Medulla oblongata (tissue), 1 donor: ENCODE data around the gene TTC7B.

ENCODE experiments used
- DNase-seq: peaks from one replicate; pipeline ENCODE4 v3.0.0-alpha.2; 2015; ENCODE audit errors: extremely low spot score

The TTC7B gene

DNA sequence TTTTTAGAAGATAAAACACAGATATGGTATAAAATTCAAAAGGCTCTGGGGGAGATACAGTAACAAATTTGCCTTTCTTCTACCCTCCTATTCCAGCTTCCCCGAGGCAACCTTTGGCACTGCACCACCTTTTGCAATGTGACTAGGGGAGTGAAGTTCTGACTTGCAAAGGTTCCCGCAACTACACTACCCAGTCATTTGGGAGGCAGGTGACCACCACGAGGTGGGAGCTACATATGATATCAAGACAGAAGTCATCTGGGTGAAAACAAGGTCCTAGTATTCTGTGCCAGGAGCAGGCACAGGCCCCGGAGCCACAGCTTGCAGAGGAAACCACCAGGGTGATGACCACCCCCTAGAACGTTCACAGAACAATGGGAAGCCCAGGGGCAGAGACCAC, 141.5 kb downstream of the TTC7B start:
- no peak for DNase-seq

DNA sequence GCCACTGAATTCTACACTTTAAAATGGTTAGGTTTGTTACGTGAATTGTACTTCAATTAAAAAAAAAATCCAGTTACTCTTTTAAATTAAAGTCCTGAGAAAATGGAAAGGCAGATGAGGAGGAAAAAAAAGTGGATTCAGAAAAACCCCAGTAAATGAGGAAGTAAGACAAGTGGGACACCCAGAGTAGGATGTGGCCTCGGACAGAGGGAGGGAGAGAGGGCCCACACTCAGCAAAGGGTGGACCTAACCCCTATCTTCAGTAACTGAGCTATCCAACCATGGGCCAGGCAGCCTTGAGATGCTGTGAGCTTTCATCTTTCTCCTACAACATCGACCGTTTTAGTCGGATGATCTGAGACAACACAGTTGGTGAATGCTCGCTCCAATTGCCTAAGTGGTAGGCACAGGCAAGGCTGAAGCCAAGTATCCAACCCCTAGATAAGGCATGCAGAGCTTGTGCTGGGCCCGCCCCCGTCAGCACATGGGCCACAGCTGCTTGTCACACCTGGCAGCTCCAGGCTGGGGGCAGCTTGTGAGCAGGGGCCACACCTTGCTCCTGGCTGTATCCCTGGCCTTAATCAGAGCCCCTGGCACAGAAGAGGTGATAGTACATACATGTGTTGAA, 142.1 kb downstream of the TTC7B start:
- DNase-seq, result peak; percentile 59

DNA sequence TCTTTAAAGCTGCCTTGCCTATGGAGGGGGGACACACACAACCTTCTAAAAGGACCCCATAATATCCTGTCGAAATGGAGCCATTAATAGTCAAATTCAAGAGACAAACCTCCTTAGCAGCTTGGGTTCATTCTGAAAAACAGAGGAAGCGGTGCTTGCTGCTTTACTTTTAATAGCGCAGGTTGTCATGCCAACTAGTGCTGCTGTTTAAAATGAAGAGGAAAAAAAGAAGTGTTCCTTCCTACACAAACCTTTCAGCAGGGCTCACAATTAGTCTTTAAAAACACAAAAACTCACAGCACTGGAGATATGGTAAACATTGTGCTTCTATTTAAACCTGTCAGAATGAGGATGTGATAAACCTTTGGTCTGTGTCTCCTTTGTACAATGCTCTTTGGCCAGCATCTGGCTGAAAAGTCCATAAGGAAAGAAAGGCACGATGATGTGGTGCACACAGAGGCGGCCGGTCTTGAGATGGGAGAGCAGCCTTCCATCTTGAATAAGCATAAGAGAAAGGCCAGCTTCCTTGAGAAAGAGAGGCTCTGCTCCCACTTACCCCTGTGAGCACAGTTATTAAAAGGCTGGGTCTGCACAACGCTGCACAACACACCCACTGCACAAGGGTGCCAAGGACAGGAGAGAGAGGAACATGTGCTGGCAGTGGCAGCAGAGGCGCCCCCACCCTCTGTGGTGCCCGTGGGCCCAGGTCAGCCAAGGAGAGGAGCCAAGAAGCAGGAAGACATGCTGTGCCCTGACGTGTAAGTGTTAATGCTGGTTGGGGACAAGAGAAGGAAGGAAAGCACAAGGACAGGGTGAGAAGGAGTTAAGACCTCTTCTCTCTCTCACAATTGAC, 144.6 kb downstream of the TTC7B start:
- peak; percentile 64 for DNase-seq

DNA sequence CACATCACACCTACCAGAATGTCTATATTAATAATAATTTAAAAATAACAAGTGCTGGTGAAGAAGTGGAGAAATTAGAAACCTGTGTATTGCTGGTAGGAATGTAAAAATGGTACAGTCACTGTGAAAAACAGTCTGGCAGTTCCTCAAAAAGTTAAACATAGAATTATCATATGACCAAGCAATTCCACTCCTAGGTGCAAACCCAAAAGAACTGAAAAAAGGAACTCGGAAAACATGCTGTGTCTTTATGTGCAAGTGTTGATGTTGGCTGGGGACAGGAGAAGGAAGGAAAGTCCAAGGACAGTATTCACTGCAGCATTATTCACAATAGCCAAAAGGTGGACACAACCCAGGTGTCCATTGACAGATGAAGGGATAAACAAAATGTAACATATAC, 146.5 kb downstream of the TTC7B start:
- DNase-seq, result no peak

DNA sequence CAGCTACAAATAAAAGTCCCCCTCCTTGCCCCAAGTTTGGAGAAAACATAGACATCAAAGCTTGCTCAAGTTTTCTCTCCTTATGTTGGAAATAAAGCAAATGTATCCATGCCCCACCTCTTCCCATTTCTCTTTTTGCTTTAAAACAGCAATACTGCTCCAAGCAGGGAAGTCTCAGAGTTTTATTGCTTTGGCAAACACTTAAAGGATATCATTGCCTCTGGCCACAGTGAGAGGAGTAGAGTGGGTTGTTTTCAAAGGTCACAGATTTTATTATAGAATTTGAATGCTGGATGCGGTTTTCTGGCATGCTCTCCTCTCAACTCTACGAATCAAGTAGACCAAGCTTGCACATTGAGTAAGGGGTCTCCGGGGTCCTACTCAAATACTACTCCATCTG, 149.7 kb downstream of the TTC7B start:
- DNase-seq, result no peak

DNA sequence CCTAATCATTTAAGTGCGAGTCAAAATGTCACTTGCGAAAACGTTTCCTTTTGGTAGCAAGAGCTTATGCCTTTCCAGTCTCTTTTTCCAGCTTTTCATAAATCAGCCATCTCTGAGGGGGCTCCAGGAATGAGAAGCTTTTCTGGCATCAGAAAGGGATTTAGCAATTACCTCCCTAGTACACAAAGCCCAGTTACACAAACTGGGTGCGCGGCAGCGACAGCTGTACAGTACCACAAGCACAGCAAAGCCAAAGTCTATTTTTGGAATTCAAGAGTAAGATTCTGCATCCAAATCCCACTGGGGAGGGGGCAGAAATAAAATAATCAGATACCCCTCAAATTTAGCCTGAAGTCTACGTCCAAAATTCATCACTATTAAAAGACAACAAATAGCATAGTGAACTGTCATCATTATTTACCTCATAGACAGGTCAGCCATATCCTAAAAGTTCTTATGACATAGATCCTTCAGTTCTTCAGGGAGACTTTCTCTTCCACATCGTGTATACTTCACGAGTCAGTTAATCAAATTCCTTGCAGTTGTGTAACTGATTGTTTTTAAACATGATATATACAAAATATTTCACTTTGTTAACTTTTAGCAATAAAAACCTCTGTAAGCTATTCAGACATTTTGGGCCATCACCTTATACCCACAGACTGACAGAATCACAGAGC, 150.8 kb downstream of the TTC7B start:
- DNase-seq, result no peak

DNA sequence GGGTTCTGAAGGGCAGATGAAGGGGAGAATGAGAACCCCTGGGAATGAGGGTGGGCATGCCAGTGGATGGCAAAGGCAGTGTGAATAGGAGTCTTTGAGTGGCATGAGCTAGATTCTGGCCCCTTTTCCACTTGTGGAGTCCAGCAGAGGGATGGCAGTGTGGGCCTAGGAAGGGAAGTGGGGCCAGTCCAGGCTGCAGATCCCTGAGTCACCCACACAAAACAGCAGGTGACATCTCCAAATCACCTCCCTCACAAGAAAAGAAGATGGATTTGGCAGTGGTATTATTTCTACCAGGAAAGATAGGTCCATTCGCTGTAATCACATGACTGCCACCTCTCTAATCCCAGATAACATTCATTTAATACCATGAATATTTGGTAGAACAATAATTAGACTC, 151.3 kb downstream of the TTC7B start:
- no peak for DNase-seq

DNA sequence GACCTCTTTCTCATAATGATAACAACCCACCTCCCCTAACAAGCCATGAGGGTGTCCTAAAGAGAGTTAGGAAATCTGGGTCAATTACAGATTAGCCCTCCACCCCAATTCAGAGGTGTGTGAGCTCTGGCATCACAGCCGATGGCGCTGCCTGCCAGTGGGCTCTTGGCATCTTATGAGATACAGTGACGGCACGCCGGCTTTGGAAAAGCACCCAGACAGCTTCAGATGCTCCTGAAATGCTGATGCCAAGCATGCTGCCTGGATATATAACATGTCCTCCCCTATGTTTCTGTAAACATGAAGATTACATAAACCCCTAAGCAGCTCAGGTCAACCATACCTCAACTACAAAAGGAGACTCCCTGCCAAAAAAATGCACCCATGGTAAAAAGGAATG, 152.6 kb downstream of the TTC7B start:
- no peak for DNase-seq

DNA sequence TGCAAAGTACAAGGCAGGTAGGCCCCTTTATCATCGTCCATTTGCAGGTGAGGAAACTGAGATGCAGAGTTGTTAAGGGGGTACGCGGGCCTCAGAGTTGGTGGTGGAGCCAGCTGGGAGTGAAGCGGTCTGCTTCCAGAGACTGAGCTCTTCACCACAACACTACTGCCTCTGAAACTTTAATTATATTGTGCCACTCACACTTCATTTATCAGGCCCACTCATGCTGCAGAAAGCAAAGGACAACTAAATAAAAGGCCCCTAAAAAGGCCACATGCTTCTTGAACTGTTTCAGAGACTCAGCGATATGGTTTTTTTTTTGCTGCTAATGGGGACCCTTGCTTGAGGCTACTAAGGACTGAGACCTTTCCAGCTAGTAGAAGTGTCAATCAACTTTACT, 153.1 kb downstream of the TTC7B start:
- DNase-seq, result no peak

DNA sequence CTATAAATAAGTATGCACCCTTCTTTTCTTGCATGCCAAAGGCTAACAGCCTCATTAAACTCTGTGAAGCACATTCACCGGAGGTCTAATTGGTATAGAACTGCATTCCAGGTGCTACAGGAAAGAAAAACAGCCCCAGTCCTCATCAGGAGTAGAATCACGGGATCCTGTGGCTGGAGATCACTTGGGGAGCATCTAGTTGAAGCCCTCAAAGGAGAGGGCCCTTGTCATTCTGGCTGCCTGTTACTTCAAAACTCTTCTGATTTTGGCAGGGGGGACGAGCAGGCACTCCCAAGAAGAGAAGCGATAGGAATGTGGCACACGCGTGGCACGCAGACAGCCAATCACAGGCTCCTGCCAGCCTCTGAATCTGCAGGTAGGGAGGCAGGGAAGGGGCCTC, 154.4 kb downstream of the TTC7B start:
- no peak for DNase-seq

DNA sequence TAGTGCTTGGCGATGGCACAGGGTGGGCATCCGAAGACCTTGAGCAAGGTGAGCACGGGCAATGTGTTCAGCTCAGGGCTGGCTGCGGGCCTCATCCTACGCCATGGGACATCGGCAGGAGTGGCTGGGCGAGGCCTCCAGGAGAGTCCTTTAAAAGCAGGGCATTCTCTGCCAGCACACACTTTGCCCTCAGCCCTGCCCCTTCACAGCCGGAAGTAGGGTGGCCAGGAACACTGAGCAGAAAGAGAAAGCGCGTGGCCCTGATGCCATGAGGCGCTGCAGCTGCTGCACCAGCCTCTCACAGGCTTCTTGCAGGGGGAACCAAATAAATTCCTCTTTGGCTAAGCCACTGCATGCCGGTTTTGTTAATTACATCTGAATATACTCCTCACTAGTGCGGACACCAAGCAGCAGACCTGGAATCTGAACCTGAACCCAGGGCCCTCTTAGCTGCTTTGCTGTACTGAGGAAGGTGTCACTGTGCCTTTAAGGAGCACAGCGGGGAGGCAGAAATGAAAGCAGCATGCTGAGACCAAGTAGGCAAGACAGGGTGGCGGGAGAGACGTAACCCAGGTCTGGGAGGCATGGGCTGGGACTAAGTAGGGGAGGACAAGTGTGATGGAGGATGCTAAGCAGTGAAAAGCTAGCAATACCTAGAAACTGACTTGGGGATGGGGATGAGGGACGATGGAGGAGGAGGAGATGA, 155.2 kb downstream of the TTC7B start:
- DNase-seq, result no peak

DNA sequence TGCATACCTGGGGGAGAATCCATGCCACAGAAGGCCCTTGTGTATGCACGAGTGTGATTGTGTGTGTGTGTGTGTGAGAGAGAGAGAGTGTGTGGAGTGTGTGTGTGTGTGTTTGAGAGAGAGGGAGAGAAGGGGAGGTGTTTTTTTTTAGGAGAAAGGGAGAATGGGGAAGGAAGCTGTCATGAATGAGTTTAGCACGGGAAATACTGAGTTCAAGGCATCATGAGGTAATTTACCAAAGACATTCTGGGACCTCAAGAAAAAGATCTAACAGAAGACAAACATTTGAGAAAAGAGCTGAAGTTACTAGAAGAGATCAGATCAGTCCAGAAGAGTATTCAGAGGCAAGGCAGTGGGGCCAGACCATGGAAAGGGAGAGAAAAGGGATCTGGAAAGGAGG, 157.1 kb downstream of the TTC7B start:
- DNase-seq, result no peak

DNA sequence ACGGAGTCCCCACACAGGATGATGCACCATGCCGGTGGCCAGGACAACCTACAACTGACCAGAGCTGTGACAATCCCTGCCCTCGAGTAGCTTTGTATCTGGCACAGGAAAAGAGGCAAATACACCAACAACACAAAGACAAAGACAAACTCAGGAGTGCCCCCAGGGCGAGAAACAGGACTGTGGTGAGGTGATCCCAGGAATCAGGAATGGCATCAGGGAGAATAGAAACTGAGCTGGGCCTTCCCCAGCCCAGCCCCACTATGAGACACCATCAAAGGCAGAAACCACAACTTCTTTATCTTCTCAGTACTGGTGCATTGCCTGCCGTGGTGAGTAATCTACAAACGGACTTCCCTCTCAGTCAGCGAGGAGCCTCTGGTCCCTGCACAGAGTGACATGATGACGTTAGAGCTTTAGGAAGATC, 157.7 kb downstream of the TTC7B start:
- DNase-seq, result peak; percentile 67

DNA sequence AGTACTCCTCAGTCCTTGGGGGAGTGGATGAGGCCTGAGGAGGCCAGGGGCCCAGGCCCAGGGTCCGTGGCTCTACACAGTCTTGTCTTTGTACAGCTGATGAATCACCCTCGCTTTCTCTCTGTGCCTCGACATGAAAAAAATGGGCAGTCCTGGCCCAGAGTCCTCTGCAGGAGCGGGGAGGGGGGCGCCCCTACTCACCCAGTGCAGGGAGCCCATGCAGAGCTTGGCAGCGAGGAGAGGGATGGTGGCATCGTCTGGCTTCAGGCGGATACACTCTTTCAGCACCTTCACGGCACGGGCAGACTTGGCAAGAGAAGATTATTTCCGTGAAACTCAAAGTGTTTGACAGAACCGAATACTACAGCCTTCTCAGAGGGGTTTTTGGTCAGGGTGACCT, 159.3 kb downstream of the TTC7B start:
- peak; percentile 75 for DNase-seq

DNA sequence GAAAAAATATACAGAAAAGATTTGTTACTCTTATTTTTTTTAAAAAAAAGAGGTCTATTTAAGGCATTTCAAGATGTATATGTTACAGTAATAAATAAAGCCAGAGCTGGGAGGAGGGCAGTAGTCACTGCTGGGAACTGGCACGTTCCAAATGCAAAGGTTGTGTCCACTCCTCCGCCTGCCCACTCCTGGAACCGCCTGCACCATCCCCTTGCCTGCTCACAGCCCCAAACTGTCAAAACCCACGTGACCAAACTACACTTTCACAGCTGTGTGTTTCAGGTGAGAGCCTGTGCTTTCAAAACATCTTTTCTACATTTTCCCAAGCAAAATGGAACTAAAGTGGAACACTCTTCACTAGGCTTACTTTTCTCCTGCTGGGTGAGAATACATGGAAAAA, 160.4 kb downstream of the TTC7B start:
- no peak for DNase-seq

DNA sequence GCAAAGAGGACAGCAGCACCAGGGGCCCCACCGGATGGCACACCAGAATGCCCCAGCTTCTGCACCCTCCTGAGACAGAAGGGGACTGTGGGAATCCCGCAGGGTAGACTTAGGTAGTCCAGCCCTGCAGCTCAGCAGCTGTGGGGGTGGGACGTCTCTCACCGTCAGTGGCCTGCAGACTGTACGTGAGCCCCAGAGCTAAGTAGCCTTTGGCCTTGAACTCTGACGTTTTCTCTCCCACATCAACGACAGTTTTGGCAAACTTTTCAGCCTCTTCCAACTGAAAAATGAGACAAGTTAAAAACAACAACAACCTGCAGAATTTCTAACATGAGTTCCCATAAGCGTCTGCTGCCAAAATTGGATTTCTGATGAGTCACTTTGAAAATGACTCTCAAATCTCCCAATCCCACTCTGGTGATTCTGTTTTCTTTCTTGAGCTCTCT, 161.4 kb downstream of the TTC7B start:
- DNase-seq, result no peak

DNA sequence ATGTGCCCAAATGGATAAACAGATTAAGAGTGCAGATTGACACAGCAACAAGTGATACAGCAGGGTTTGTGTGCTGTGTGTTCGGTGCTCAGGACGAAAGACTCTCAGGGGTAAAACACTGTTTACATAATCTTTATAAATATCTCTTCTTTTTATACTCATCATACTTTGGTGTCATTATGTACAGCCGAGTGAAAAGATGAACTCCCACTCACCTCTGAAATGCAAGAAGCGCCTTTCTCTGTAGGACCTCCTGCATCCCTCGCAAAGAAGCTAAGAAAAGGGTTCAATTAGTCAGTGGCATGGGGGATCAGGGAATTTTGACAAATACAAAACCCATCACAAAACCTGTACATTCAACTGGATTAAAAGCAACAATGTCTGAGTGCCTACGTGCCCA, 163.6 kb downstream of the TTC7B start:
- no peak for DNase-seq

DNA sequence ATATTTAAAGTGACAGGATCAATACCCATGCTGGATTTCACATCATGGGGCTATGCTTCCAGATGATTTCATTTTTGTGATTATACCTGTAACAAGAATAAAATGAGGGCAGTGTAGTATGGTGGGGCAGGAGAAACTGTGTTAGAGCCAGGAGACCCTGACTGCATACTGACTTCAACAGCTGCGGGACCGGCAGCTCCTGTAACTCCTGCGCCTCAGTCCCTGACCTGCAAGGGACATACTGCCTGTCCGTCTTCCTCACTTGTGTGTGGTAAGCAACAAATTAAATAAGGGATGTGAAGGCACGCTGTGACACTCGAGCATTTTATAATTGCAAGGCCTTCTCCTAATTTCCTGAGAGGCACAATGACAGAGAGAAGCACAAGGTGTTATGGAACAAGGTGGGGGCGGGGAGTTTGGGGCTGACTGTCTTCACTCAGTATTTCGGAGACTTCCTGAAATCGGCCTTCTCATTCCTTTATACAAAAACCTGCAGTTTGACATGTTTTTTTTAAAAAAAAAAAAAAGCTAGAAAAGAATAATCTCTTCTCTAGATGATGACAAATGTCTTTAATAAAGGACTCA, 164.2 kb downstream of the TTC7B start:
- no peak for DNase-seq

DNA sequence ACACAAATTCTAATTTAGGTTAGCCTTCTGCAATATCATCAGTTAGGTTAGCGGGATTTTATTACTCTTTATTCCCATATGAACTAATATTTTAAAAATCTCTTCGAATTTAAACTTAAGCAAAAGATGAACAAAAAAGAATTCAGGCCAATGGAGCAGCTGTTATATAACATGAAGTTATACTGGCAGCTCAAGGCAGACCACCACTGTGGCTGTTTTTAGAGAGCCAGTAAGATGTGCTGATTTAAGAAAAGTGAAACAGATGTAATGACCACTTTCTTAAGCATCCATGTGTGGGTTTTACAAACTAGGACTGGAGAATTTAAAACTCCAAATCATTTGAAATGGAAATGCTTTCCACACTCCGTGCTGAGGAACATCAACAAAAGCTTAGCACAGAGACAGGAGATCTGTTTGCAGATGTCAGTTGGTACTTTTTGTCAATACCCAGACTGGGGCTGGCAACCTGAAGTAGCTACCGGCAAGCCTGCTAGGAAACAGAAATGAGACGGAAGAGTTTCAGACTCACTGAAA, 164.9 kb downstream of the TTC7B start:
- DNase-seq, result no peak

DNA sequence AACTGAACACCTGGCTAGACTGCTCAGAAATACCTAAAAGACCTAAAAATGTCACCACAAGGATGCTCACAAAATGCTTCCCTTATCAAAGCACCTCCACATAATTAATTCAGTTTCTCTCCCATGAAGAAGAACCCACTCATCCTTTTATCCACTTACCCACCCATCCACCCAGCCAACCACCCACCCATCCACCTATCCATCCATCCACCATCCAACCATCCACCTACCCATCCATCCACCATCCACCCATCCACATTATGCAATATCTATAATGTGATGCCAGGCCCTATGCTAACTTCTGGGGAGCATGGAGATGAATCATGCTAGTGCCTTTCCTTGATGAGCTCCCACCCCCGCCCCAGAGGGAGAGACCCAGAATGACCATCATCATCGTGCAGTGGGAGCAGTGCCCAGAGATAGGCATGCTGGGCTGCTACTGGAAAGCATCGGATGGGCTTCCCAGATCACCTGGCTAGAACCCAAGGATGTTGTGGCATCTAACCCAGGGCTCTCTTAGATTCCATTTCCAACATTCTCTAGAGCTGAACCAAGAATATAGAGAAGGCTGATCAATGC, 166.6 kb downstream of the TTC7B start:
- no peak for DNase-seq

DNA sequence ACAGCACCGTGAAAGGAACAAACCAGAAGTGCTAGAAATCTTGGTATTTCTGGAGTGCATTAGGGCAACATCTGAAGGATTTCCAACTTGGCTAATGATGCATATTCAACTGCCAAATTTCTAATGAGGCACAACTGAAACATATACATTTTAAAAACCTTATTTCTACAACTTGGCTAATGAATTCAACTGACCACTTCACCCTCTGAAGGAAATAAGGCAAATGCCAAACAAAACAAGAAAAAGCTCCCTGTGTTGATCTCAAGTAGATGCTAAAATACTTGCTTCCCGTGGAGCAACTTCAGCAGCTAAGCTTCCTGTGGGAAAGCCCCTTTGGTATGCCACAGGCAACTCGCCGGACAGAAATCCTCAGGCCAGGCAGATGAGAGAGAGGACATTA, 167.1 kb downstream of the TTC7B start:
- DNase-seq, result no peak
